GM18861 (cell line): ENCODE data around the gene NDST3.

Experiments
- ATAC-seq: cut with Tn5 transposase; IDR thresholded peaks from one replicate; pipeline ENCODE4 v1.9.1; 2021; ENCODE audit not compliant: unreplicated experiment

Gene NDST3

GRCh38 chr4:118034053-118034785 lies at the start of gene NDST3:
NDST3 (plus strand) TSS chr4:118034486; CDS start chr4:118053911, 19,425 bp downstream.
- ATAC-seq = peak; percentile 78

- ATAC-seq = no peak
Measured at GRCh38 chr4:117986321-117986720, 48.0 kb upstream of the NDST3 start.

DNA sequence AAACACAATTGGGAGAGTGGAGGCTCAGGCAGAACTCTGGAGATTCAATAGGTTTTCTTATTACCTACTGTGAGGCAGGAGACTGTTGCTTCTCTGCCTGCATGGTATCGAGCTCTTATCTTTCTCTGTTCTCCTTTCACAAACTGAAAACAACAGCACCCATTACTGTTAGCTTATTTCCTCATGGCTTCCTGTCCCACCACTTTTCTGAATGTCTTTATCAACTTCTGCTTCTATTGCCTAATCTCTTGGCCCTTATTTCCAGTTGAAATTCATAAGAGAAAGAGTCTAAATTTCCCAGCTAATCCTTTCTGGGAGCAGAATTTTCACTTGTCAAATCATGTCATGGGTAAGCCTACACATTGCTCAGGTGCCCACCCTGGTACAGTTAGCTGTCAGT lies 46.8 kb upstream of the NDST3 start:
- ATAC-seq = no peak

DNA sequence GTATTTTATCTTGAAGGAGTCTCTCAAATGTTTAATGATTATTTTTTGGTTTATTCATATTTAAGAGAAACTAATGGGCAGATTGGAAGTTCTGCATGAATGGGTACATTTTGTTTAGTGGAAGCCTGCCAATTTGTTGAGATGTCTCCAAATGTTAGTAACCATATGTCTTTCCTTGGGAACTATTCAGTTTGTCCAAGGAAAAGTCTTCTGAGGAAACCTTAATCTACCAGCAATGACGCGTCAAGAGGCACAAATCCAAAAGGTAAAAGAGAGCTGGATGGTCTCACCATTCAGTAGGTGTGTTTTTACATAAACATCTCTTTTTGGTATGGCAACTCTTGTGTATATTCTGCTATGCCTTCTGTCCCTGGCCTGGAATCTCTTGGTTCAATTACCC lies 37.4 kb upstream of the NDST3 start:
- no peak for ATAC-seq

DNA sequence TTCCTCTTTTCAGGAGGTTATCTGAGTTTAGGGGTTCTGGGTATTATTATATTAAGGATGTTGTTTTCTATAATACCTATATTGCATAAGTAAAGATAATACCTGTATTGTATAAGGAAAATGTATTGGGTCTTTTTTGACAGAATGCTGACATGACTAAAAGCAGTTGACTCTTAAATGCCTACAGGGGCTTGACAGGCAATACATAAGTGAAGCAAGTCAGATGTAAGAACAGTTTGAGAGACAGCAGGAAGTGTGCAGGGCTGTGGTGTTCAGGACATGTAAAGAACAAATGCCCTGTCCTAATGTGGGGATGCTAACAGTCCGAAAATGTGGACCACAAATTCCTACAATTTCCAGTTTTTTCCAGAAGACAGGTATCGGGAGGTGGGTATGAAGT lies 30.2 kb upstream of the NDST3 start:
- no peak for ATAC-seq

GRCh38 chr4:118005883-118006282 lies 28.4 kb upstream of the NDST3 start:
- no peak for ATAC-seq

DNA sequence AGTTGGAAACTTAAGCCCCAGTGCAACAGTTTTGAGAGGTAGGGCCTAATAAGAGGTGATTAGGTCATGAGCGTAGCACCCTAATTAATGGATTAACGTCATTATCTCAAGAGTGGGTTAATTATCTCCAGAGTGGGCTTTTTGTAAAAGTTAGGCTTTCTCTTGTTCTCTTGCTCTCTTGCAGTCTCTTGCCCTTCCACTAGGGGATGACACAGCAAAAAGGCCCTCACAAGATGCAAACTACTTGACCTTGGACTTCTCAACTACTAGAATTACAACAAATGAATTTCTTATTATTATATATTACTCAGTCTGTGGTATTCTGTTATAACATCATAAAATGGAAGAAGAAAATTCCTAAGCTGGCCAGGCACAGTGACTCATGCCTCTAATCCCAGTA lies 22.1 kb upstream of the NDST3 start:
- no peak for ATAC-seq

- ATAC-seq = no peak
Measured at GRCh38 chr4:118014831-118015230, 19.5 kb upstream of the NDST3 start.

DNA sequence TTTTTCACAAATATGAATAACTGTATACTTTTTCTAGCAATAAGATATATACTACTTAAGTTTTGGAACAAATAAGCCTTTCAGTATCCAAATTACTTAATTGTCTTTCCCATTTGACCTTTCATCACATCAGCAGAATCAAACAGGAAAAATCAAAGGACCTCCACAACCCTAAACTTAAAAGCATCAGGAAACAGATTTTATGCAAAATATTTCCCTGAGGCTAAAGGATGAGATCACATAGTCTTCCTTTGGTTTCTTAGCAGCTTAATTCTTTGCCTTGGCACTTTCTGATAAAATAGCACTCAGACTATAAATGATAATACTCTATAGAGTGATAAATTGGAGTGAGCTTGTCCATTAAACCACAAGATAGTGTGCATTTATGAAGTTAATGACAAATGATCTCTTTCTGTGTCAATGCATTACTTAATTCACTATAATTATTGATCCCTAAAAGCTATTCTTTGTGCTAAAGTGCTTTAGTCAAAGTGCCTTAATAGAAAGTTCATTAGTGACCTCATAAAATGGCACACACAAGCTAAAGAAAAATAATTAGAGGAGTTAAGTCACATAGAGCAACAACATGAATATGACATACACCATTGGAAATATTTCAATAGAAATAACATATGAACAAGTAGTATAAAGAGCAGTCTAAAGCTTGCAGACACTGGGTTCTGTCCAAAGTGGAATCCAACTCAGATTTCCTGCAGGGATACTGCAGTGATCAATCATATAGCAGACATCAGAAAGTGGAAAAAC lies 15.7 kb upstream of the NDST3 start:
- ATAC-seq = no peak

GRCh38 chr4:118026806-118027205 lies 7.5 kb upstream of the NDST3 start:
- ATAC-seq = no peak

- no peak for ATAC-seq
Measured at GRCh38 chr4:118029224-118029623, 5.1 kb upstream of the NDST3 start.

GRCh38 chr4:118032691-118033090 lies 1.6 kb upstream of the NDST3 start:
- no peak for ATAC-seq

DNA sequence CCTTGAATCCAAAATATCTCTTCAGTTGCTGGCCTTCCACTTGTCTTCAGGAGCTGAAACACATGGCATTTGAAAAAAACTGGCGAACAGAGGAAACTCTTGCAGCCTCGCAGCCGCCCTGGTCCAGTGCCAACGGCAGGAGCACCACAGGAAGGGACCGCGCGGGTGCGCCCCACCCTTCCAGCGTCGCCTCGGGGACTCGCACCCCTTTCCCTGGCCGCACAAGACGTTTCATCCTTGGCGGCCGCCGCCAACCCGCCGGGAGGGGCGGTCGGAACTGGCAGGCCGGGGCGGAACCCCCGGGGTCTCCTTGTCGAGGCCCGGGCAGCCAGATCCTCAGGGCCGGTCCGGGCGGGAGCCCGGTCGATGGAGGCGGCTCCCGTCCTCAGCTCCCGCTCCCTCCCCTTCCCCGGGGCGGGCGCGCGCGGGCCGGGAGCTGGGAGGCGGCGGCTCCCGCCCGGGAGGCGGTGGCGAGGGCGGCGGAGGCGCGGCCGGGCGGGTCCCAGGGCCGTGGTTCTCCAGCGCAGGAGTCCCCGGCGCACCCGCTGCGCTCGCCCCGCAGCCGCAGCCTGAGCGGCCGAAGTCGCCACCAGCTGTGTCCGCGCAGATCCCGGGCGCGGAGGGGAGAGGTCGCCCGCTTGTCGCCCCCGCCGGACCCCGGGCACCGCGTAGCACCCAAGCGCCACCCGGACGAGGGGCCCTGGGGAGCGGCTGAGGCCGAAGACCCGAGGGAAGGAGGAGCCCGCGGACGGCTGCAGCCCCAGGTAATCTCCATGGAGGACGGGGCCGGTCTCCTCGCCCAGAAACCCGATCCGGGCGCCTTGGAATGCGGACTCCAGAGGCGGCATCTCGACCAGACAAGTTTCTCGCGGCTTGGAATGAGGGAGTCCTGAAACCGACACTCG lies 886 bp upstream of the NDST3 start:
- ATAC-seq = no peak

DNA sequence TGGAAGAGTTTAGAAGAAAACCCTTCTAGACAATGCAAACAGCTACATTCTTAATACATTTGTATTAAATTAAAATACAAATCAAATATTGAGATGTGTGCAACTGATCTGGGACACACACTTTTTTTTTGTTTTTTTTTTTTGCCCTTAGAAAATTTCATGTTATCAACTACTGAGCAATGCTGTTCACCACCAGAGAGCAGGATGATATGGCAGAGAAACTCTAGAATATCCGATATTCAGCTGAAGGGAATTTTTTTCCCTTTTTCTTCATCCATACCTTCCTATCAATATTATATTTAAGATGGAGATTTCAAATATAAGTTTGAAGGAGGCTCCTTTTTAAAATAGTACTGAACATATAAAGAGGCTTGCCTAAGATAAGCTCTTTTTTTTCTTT lies 1.0 kb downstream of the NDST3 start:
- no peak for ATAC-seq

GRCh38 chr4:118036336-118036735 lies 2.0 kb downstream of the NDST3 start:
- no peak for ATAC-seq

GRCh38 chr4:118037955-118038354 lies 3.7 kb downstream of the NDST3 start:
- no peak for ATAC-seq

DNA sequence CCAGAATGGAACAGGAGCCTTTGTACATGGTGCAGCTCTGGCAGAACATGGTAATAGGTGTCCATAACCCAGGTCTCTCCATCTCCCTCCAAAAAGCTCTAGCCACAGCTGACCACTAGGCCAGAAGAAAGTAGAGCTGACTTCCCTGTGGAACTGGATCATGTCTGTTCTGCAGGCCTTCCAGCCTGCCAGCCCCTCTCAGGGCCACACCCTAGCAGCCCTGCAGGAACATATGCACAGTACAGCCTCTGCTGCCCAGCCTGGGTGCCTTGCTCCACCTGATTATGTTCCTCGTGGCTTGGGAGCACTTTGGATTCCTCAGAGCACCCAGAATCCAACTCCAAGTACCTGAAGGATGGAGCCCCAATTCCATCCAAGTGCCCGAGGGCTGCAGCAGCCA lies 12.0 kb downstream of the NDST3 start:
- no peak for ATAC-seq

- no peak for ATAC-seq
Measured at GRCh38 chr4:118047043-118047442, 12.8 kb downstream of the NDST3 start.

GRCh38 chr4:118058955-118059354 lies 24.7 kb downstream of the NDST3 start:
- no peak for ATAC-seq

- ATAC-seq = no peak
Measured at GRCh38 chr4:118059397-118059796, 25.1 kb downstream of the NDST3 start.

DNA sequence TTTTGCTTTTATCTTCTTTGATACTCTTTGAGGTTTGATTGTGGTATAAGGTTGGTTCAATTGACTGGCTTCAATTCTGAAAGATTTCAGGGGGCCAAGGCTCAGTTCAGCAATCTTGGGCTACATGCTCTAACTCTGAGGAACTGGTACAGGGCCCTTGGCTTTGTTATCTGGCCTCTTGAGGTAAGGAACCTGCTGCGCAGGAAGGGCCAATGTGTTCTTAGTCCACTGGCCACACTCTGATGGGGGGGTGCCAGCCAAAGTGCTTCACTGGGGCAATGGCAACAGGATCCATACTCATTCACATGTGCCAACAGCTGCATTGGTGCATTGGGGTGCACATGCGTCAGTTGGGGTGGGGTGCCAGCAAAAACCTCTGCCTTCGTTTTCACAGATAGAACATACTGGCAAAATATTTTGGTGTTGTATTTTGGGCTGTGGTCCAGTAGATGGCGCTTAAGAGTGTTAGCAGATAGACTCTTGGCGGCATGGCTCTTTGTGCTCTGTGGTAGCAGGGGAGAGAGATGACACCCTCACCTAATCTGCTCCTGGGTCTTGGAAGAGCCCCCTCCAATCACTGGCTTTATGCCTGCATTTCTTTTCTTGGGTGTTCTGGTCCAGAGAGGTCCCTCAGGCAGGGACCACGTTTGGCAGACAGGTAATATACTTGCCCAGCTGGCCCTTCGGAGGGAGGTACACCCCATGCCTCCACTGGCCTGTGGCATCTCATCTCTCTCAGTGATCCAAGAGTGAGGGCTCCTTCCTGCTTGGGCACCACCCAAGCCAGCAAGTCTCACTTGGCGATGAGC lies 42.9 kb downstream of the NDST3 start:
- ATAC-seq = peak; percentile 90
